ENCODE data around the gene ATF5.
"Not testable (repeated sequence)": the region's sequence is repeated elsewhere in the genome, so short reads cannot be mapped to it uniquely, and the experiment has no call there.

ATF5 gene

GRCh38 chr19:49933643-49934042 is 4.6 kb downstream of the ATF5 start:
- ATAC-seq (replicated peaks) (no peak), DNase-seq (no peak)
- Mint-ChIP-seq H3K4me1 (ENCODE audit: low read depth in 2 of 2) (peaks cover 42 to 43% of the 10 kb centered on the region in 2 donors), H3K27ac (peak overlapping the region in 1 of 2 donors; percentile 66), H3K36me3 (ENCODE audit: insufficient read depth) (peaks cover 38% of the 10 kb centered on the region), H3K4me3 (peak overlapping the region in 1 of 2 donors; percentile 75), H3K27me3 (no peaks in the 10 kb centered on the region), H3K9me3 (no peaks in the 10 kb centered on the region)

GRCh38 chr19:49936549-49936948 is 7.5 kb downstream of the ATF5 start:
- Mint-ChIP-seq H3K4me3 (no peak overlapping the region), H3K9me3 (no peaks in the 10 kb centered on the region), H3K27ac (no peak overlapping the region), H3K4me1 (ENCODE audit: low read depth in 2 of 2) (peaks cover 19 to 27% of the 10 kb centered on the region in 2 donors), H3K36me3 (ENCODE audit: insufficient read depth) (peaks cover 18% of the 10 kb centered on the region), H3K27me3 (peaks cover 0 to 17% of the 10 kb centered on the region in 2 donors)
- no peak for ATAC-seq (replicated peaks)
- no peak for DNase-seq

GRCh38 chr19:49937750-49938381 is 8.9 kb downstream of the ATF5 start:
- Mint-ChIP-seq H3K27me3 (peaks cover 6 to 28% of the 10 kb centered on the region in 2 donors), H3K36me3 (ENCODE audit: insufficient read depth) (peaks cover 7% of the 10 kb centered on the region), H3K27ac (no peak overlapping the region), H3K4me3 (no peak overlapping the region), H3K9me3 (no peaks in the 10 kb centered on the region), H3K4me1 (ENCODE audit: low read depth in 2 of 2) (peaks cover 10 to 19% of the 10 kb centered on the region in 2 donors)
- ATAC-seq (replicated peaks) (peak; percentile 55), DNase-seq (peak; percentile 75 to 77 (median 76))

GRCh38 chr19:49938662-49939061 is 9.7 kb downstream of the ATF5 start:
- Mint-ChIP-seq H3K27ac (no peak overlapping the region), H3K27me3 (peaks cover 14 to 36% of the 10 kb centered on the region in 2 donors), H3K36me3 (ENCODE audit: insufficient read depth) (peaks cover 7% of the 10 kb centered on the region), H3K4me3 (no peak overlapping the region), H3K4me1 (ENCODE audit: low read depth in 2 of 2) (peaks cover 2 to 13% of the 10 kb centered on the region in 2 donors), H3K9me3 (no peaks in the 10 kb centered on the region)
- DNase-seq (no peak), ATAC-seq (replicated peaks) (no peak)

GRCh38 chr19:49939721-49940481 is 10.9 kb downstream of the ATF5 start:
- DNase-seq (no peak), ATAC-seq (replicated peaks) (no peak)
- peak overlapping the region in 1 of 2 donors; percentile 17 for H3K4me3 Mint-ChIP-seq
- H3K27me3 Mint-ChIP-seq, result peaks cover 24 to 41% of the 10 kb centered on the region in 2 donors
- peaks cover 0 to 12% of the 10 kb centered on the region in 2 donors for H3K4me1 Mint-ChIP-seq (ENCODE audit: low read depth in 2 of 2)
- peaks cover 7% of the 10 kb centered on the region for H3K36me3 Mint-ChIP-seq (ENCODE audit: insufficient read depth)
- no peaks in the 10 kb centered on the region for H3K9me3 Mint-ChIP-seq
- H3K27ac Mint-ChIP-seq, result no peak overlapping the region

- DNase-seq (no peak), ATAC-seq (replicated peaks) (no peak)
- Mint-ChIP-seq H3K9me3 (no peaks in the 10 kb centered on the region), H3K27ac (no peak overlapping the region), H3K4me3 (no peak overlapping the region), H3K27me3 (peaks cover 24 to 46% of the 10 kb centered on the region in 2 donors), H3K36me3 (ENCODE audit: insufficient read depth) (peaks cover 7% of the 10 kb centered on the region), H3K4me1 (ENCODE audit: low read depth in 2 of 2) (peaks cover 0 to 12% of the 10 kb centered on the region in 2 donors)
Measured at GRCh38 chr19:49940482-49940791, 11.4 kb downstream of the ATF5 start.

- H3K4me1 Mint-ChIP-seq (ENCODE audit: low read depth in 2 of 2); H3K36me3 Mint-ChIP-seq (ENCODE audit: insufficient read depth); ATAC-seq (replicated peaks); H3K9me3 Mint-ChIP-seq; DNase-seq; H3K27ac Mint-ChIP-seq; H3K4me3 Mint-ChIP-seq: not testable (repeated sequence)
- H3K27me3 Mint-ChIP-seq, result peaks cover 30 to 65% of the 10 kb centered on the region in 2 donors
Measured at GRCh38 chr19:49944567-49944966, 15.6 kb downstream of the ATF5 start.

GRCh38 chr19:49946415-49946814 is 17.4 kb downstream of the ATF5 start:
- Mint-ChIP-seq H3K4me3 (no peak overlapping the region), H3K36me3 (ENCODE audit: insufficient read depth) (no peaks in the 10 kb centered on the region), H3K27me3 (peaks cover 47 to 68% of the 10 kb centered on the region in 2 donors), H3K9me3 (no peaks in the 10 kb centered on the region), H3K4me1 (ENCODE audit: low read depth in 2 of 2) (peaks cover 0 to 2% of the 10 kb centered on the region in 2 donors), H3K27ac (no peak overlapping the region)
- no peak for ATAC-seq (replicated peaks)
- no peak for DNase-seq

GRCh38 chr19:49949742-49950589 is 21.0 kb downstream of the ATF5 start:
- Mint-ChIP-seq H3K9me3 (no peaks in the 10 kb centered on the region), H3K4me1 (ENCODE audit: low read depth in 2 of 2) (peaks cover 0 to 5% of the 10 kb centered on the region in 2 donors), H3K27ac (no peak overlapping the region), H3K27me3 (peaks cover 45 to 78% of the 10 kb centered on the region in 2 donors), H3K36me3 (ENCODE audit: insufficient read depth) (no peaks in the 10 kb centered on the region), H3K4me3 (no peak overlapping the region)
- ATAC-seq (replicated peaks), result no peak
- DNase-seq, result no peak

- peaks cover 45 to 73% of the 10 kb centered on the region in 2 donors for H3K27me3 Mint-ChIP-seq
- ATAC-seq (replicated peaks) (no peak), DNase-seq (no peak)
- H3K4me1 Mint-ChIP-seq (ENCODE audit: low read depth in 2 of 2), result peaks cover 0 to 5% of the 10 kb centered on the region in 2 donors
- H3K27ac Mint-ChIP-seq, result no peak overlapping the region
- no peaks in the 10 kb centered on the region for H3K9me3 Mint-ChIP-seq
- no peaks in the 10 kb centered on the region for H3K36me3 Mint-ChIP-seq (ENCODE audit: insufficient read depth)
- no peak overlapping the region for H3K4me3 Mint-ChIP-seq
Measured at GRCh38 chr19:49950590-49950948, 21.6 kb downstream of the ATF5 start.

- H3K4me3 Mint-ChIP-seq, result no peak overlapping the region
- H3K9me3 Mint-ChIP-seq, result no peaks in the 10 kb centered on the region
- H3K27me3 Mint-ChIP-seq, result peaks cover 45 to 70% of the 10 kb centered on the region in 2 donors
- DNase-seq (no peak), ATAC-seq (replicated peaks) (no peak)
- no peaks in the 10 kb centered on the region for H3K36me3 Mint-ChIP-seq (ENCODE audit: insufficient read depth)
- no peak overlapping the region for H3K27ac Mint-ChIP-seq
- H3K4me1 Mint-ChIP-seq (ENCODE audit: low read depth in 2 of 2), result peaks cover 0 to 5% of the 10 kb centered on the region in 2 donors
Measured at GRCh38 chr19:49950956-49951526, 22.0 kb downstream of the ATF5 start.

GRCh38 chr19:49951806-49952478 is 22.9 kb downstream of the ATF5 start:
- H3K9me3 Mint-ChIP-seq, result no peaks in the 10 kb centered on the region
- H3K36me3 Mint-ChIP-seq (ENCODE audit: insufficient read depth), result no peaks in the 10 kb centered on the region
- peaks cover 0 to 5% of the 10 kb centered on the region in 2 donors for H3K4me1 Mint-ChIP-seq (ENCODE audit: low read depth in 2 of 2)
- peaks cover 45 to 61% of the 10 kb centered on the region in 2 donors for H3K27me3 Mint-ChIP-seq
- no peak overlapping the region for H3K4me3 Mint-ChIP-seq
- ATAC-seq (replicated peaks) (no peak), DNase-seq (no peak)
- no peak overlapping the region for H3K27ac Mint-ChIP-seq

- Mint-ChIP-seq H3K27ac (no peak overlapping the region), H3K4me1 (ENCODE audit: low read depth in 2 of 2) (peaks cover 0 to 5% of the 10 kb centered on the region in 2 donors), H3K9me3 (no peaks in the 10 kb centered on the region), H3K4me3 (no peak overlapping the region), H3K36me3 (ENCODE audit: insufficient read depth) (no peaks in the 10 kb centered on the region), H3K27me3 (peaks cover 45 to 60% of the 10 kb centered on the region in 2 donors)
- ATAC-seq (replicated peaks), result no peak
- DNase-seq, result no peak
Measured at GRCh38 chr19:49952479-49952836, 23.5 kb downstream of the ATF5 start.
